HepG2 (cell line): ENCODE data around the gene PLP1.

Experiments
- BCL3 ChIP-seq: sonication (generic); formaldehyde crosslinking; IDR thresholded peaks from 2 replicates; pipeline ENCODE4 v1.5.1; 2020; ENCODE audit warnings: mild to moderate bottlenecking, missing genetic modification reagents, moderate library complexity
- CC2D1A ChIP-seq: sonication (generic); formaldehyde crosslinking; IDR thresholded peaks from 2 replicates; pipeline ENCODE4 v1.8.1; 2023; ENCODE audit warnings: mild to moderate bottlenecking, missing genetic modification reagents
- POLR2A ChIP-seq, 2 experiments: IDR thresholded peaks; 2 replicates each; pipeline ENCODE4 v1.6.1; 2011; ENCODE audit warnings: low read depth in 2 of 2, low read length in 2 of 2, mild to moderate bottlenecking in 1 of 2, moderate library complexity in 1 of 2; ENCODE audit not compliant: insufficient read depth in 1 of 2
- ZBTB49 ChIP-seq: sonication (generic); formaldehyde crosslinking; IDR thresholded peaks from 2 replicates; pipeline ENCODE4 v1.4.0; 2020; ENCODE audit warnings: missing genetic modification reagents, borderline replicate concordance
- ZFP36 ChIP-seq: fragments of 150-350 bp; IDR thresholded peaks from 2 replicates; pipeline ENCODE4 v1.6.1; 2018; ENCODE audit warnings: borderline replicate concordance, low read length, low read depth; ENCODE audit not compliant: partially characterized antibody
- TF ChIP-seq, protein P1 (sequence below): sonication (generic); formaldehyde crosslinking; IDR thresholded peaks from 2 replicates; pipeline ENCODE4 v1.4.0; 2020; ENCODE audit warnings: missing genetic modification reagents
- TF ChIP-seq, protein P2 (sequence below): sonication (generic); formaldehyde crosslinking; IDR thresholded peaks from 2 replicates; pipeline ENCODE4 v1.4.0; 2020; ENCODE audit warnings: missing genetic modification reagents

DNA sequence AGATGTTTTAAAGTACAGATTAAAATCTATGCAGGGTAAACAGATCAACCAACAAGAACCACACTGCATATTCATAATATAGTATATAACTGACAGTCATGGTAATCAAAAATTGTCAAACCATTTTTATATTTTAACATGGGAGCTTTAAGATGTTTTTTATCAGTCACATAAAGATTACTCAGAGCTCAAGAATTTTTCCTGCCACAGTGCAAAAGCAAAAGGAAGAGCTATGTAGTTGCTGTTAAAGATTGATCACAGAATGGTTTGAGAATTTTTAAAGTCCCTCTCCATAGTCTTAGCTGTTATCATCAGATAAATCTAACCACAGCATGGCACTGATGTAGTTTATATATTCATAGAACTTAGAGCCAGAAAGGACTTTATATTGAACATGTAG lies 47.0 kb downstream of the PLP1 start:
- TF ChIP-seq BCL3 (CRISPR knock-in tag) (no peak), POLR2A (IDR thresholded peaks at IDR 0.05; ENCODE audit: insufficient read depth in 1 of 2, low read depth in 2 of 2, low read length in 2 of 2) (no peak), ZFP36 (no peak), CC2D1A (CRISPR knock-in tag) (no peak), ZBTB49 (CRISPR knock-in tag) (no peak)
- TF ChIP-seq, protein P1, sequence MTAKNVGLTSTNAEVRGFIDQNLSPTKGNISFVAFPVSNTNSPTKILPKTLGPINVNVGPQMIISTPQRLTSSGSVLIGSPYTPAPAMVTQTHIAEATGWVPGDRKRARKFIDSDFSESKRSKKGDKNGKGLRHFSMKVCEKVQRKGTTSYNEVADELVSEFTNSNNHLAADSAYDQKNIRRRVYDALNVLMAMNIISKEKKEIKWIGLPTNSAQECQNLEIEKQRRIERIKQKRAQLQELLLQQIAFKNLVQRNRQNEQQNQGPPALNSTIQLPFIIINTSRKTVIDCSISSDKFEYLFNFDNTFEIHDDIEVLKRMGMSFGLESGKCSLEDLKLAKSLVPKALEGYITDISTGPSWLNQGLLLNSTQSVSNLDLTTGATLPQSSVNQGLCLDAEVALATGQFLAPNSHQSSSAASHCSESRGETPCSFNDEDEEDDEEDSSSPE (CRISPR knock-in tag), result no peak
- TF ChIP-seq, protein P2, sequence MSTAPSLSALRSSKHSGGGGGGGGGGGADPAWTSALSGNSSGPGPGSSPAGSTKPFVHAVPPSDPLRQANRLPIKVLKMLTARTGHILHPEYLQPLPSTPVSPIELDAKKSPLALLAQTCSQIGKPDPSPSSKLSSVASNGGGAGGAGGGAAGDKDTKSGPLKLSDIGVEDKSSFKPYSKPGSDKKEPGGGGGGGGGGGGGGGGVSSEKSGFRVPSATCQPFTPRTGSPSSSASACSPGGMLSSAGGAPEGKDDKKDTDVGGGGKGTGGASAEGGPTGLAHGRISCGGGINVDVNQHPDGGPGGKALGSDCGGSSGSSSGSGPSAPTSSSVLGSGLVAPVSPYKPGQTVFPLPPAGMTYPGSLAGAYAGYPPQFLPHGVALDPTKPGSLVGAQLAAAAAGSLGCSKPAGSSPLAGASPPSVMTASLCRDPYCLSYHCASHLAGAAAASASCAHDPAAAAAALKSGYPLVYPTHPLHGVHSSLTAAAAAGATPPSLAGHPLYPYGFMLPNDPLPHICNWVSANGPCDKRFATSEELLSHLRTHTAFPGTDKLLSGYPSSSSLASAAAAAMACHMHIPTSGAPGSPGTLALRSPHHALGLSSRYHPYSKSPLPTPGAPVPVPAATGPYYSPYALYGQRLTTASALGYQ (CRISPR knock-in tag), result no peak
